ENCODE measurements around the gene TSHZ3. TPM values are rescaled to one million over a fixed set of nuclear protein-coding genes. Genes with fewer than 3 reads are reported as not detected.

TSHZ3 gene
- total RNA-seq, 1 donor from 2014 or later: 18.6 TPM

DNA sequence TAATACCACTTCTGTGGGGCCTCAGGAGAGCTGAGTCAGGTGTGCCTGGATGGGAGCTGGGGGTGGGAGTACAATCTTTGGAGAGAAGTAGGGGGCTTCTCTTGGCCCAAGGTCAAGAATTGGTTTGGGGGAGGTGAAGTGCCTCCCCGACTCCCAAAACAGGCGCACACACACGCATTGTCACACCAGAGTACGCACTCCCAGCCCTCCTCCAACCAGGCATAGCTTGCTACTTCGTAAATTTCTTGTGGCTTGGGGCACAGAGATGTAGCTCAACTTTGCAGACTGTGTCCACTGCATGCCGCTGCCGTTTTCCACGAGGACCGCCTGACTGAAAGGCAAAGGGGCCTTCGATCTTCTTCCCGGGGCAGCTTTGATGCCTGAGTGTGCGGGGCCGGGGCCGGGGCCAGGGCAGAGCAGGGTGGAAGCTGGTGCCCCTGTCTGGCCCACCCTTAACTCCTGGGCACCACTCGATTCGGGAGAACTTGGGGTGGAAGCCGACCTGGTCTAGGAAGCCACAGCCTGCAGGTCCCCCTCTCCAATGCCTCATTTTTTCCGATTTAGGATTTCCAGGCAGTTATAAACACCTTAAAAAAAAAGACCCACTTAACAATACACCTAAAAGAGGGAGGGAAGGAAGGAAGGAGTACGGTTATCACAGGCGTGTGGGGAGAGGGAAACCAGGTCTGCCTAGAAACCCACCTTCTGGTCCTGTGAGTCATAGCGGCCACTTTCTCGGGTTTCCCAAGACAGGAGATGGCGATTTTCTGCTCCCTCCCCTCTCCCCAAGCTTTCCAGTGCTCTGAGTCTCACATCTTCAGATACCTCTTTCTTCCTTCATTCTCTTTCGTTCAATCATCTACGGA is 5.8 kb upstream of the TSHZ3 start:
- no peak for DNase-seq

DNA sequence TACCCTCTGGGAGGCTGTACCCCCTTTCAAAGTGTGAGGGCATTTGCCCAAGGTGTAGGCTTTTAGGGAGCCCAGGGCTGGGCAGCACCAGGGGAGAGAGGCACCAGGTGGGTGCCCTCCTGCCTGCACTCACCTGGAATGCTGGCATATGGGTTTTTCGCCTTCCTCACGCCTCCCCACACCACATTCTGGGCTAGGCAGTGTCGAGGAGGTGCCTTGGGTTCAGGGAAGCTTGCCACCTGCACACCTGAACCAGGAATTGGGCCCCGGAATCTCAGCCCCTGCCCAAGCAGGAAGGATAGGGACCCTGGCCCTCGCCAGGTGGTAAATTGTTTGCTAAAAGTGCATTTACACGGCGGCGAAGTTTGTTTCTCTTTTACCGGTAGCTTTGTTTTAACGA is 5.1 kb upstream of the TSHZ3 start:
- no peak for DNase-seq

DNA sequence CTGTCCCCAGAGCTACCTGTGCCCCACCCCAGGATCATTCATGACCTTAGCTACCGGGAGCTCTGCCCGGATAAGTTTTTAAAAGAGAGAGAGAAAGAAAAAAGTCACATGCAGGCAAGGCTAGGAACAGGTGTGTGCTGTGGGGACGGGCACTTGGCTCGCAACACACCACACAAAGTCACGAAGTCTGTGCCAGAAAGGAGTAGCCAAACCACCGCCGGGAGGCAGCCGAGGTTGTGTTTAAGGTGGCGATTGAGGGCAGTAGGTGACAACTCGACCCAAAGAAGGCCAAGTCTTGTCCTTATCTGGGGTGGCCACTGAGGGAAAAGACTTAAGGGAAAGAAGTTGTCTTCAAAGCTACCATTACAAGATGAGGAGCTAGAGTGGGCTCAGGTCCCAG is 4.6 kb upstream of the TSHZ3 start:
- no peak for DNase-seq

DNA sequence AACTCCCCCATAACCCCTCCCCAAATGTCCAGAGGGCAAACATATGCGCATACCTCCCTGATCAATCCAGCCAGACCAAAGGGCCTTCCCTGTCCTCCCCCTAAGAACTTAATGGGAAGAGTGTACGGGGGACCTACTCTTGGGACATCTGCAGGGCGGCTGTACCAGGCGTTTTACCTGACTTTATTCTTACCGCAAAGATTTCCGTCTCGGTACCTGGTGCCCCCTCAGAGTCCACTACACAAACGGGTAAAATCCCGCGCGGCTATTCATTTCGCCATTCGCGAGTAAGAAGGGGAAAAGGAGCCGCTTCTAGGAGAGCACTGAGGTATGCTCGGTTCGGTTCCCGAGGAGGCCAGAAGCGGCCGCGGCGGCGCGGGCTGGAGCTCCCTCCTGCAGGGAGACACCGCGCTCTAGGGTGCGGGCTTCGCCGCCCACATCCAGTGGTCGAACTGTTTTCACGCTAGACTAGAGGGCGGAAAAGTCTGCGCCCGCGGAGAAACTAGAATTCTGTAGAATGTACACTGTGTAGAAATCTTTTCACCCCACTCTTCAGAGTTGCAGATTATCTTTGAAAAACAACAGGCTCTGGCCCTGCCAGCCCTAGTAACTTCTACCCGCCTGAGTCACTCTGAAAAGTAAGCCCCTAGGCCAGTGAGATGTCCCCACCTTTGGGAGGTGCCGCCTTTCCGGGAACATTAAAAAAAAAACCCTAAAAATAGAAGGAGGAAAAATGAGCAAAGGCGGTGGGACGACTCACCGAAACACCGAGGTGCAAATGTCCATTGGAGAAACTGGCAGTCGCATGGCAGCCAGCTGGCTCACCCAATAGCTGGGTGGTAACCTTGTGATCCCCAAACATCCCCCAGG is 3.8 kb upstream of the TSHZ3 start:
- DNase-seq: no peak

DNA sequence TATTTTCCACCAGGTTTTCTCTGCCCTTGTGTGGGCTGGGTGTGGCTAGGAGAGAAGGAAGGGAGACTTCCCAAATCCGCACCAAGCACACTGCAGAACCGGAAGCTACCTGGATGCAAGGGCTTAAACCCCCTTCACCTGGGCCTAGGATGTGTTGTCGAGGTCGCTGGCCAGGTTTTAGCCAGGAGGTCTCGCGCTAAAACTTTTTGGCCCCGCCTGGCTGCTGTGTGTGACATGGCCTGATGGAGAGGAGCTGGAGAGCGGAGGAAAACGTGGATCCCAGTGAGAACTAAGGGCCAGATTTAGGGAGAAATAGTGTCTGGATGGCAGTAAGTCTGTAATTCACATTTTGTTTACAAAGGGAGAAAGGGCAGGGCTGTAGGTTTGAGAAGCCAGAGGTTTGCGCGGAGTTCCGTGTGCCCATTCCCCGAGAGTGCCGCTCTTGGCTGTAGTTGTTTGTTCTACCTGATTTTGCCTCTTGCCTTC is 3.1 kb upstream of the TSHZ3 start:
- DNase-seq: no peak

DNA sequence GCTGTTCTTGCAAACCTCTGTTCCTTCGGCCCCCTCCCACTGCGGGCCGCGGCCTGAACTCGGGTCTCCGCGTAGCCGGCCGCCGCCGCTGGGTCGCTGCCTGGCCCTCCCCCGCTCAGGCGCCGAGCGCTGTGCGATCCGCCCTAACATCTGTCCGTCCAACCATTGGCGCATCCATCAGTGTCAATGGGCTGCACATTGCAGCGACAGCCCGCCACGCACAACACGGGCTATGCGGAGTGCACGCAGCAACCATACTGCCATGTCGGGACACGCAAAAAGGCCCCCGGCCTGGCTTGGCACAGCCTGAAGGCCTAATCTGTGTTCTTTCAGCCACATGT is 2.6 kb upstream of the TSHZ3 start:
- no peak for DNase-seq

DNA sequence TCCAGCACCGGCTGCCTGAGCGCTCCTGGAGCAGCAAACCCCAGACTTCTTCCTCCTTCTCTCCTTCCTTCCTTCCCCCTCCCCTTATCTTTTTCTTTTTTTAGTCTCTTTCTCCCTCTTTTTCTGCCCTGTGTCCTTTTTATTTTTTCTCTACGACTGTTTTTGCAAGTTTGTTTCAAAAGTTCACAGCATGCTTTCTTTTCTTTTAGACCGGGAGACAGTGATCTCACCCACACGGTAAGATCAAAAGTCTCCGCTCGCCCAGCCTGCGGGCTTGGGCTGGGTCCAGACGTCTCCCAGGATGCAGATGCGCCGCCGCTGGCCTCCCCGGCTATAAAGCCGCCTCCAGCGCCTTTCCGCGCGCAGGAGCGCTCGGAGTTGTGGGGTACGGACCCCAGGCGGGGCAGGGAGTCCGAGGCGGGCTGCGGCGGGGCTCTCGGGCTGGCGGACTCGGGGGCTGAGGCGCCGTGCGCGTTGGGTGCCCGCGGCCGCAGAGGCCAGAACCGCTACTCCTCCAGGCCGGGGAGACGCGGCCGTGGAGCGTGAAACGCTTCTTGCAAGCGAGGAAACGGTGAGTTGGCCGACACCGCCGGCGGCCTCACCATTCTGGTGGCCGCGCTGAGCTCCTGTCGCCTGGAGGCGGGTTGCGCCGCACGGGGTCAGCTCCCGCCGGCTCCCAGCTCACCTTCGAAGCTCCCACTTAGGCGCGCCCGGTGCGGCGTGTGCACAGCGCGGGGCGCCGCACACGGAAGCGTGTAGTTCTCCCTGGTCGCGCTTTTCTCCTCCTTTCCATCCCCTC is 2.0 kb upstream of the TSHZ3 start:
- no peak for DNase-seq

DNA sequence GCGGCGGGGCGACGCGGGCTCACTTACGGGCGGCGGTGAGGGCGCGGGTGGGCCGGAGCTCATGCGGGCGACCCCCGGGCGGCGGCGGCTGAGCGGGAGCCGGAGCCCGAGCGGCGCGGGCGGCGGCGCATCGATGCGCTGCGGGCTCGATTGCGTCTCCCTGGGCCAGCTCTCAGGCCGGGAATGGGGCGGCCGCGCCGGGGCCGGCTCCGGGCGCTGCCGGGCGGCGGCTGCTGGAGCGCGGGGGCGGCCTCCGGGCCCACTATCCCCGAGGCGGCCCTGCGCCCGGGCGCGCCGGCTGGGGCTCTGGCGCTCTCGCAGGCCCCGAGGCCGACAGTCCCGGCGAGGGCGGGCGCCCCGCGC is 1.4 kb upstream of the TSHZ3 start:
- DNase-seq: no peak

DNA sequence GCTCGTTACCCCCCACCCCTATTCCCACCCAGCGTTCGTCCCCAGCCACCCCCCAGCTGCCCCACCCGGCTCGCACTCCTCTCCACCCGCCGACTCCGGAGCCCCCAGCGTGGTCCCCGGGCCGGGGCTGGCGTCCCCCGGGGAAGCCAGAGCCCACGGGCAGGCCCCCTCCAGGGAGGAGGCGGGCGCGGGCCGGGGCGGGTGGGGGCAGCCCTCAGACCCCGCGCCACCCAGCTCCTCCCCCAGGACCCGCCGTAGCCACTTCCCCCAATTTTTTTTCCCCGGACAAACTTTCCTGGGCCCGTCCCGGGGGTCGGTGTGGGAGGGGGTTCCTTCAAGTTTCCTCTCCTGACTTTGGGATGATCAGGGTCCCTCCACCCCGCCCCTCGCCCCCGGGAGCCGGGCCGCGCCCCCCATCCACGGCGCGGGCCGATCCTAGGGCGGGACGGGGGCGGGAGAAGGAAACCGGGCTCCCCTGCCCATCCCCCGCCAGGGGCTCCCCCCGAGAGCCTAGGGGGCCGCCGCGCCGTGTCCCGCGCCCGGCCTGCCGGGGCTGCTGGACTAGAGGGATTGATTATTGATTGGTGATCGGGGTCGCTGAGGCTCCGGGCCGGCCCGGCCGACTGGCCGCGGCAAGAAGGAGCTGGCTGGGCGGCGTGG is 927 bp upstream of the TSHZ3 start:
- no peak for DNase-seq

DNA sequence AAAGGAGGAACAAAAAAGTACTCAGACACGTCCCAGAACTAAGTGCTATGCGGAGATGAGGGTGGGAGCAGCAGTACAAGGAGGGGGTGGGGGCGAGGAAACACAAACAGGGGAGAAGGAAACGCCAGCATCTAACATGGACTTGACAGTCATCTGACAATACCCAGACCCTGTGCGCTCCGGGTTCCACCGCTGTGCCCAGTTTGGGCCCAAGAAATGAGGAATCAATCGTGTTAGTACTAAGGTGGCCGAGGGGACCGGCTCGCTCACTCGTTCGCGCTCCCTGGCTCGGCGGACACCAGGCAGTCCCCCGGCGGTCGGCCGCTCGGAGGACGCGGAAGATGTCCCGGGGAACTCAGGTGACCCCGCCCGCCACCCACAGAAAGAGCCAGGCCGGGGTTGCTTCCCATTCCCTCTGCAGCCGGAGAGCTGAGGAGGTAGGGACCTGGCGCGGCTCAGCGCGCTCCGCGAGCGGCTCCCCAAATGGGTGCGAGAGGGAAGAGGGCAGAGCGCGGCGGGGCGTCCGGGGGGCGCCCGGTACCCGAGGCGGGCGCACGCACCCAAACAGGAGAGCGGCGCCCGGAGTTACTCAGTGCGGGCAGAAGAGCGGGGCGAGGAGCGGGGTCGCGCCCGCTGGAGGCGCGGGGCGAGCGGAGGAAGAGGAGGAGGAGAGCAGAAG is 616 bp downstream of the TSHZ3 start:
- no peak for DNase-seq

DNA sequence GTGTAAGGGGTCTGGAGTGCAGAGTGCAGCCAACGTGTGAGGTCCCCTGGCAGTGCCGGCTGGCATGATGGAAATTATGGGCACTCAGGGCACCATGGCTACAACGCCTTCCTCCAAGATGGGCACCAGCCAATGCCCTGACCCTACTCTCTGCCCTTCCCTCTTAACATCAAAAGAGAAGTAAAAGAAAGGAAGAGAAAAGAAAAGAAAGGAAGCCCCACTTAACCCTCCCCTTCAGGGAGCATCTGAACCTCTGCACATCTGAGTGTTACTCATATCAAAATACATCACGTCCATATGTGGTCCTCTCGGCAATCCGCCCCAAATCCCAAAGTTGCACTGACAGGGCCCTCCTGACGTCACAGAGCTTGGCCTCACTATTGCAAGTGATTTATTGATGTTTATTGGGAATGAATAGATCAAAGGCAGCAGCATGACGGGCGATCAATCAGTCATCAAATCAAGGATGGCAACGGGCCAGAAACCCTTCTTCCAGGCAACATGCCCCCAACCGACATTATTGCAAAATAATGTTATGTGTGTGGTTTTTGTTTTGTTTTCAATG is 1.3 kb downstream of the TSHZ3 start:
- DNase-seq: no peak

DNA sequence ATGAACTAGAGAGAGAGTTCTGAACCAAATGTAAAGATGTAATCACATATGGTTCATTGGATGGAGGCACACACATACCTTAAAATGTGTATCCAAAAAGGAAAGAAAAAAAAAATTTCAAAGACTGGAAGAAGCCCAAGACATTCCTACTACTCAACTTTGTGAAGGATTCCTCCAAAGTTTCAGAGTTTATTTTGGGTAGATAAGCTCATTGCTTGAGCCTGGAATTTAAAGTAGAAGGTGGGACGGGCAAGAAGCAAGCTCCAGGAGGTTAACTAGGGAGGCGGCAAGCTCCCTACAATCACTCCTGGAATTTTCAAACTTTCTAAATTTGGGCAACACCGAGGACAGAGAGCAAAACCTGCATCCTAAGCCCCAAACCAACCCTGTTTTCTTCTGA is 1.9 kb downstream of the TSHZ3 start:
- DNase-seq: no peak

DNA sequence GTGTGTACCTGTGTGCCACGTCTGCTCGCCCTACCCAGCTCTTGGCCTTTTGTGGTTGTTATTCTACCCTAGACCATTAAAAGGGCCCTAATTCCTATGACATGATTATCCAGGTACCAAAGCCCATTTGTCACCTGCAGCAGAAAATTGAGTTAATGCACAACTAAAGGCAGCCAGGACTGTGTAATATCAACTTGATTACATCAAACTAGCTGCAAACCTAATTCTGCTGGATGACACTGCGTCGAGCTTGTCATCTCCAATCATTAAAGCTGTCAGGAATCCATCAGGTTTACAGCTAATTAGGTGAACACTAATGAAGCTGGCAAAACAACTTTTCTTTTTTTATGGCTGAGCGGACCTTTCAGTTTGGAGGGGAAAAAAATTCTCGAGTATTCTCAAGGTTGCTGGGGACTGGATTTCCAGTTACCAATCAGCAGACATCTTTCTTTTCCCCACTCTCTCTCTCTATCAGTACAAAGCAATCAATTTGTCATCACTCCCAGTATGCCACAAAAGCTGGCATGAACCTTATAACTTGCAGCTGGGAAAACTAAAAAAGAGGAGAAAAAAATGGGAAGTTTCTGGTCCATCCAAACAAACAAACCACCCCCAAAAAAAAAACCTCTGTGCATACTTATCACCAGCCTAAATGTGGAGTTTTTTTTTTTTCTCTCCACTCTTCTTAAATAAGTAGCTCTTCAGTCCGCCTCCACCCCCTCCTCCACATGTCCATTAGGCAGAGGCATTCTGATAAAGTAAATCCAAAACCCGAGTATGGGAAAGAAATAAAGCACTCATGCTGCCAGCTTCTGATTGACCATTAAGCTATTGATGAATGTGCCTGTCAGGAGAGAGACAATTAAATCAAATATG is 2.8 kb downstream of the TSHZ3 start:
- no peak for DNase-seq

DNA sequence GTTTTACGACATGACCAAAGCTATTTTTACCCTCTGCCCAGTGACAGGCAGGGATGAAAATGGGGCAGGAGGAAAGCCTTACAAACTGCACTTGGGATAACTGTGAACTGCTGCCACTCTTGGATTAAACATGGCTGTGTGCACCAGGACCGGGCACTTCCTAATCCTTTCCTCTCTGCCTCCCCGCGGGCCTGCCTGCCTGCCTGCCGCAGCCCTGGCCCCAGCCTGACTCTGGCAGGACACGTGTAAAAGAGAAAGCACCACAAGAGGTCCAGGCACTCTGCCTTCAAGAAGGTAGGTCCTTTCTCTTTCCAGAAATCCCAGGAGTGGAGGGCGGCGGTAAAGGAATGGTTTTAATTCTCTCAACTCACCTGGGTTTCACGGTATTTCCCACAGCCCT is 4.8 kb downstream of the TSHZ3 start:
- DNase-seq: no peak

DNA sequence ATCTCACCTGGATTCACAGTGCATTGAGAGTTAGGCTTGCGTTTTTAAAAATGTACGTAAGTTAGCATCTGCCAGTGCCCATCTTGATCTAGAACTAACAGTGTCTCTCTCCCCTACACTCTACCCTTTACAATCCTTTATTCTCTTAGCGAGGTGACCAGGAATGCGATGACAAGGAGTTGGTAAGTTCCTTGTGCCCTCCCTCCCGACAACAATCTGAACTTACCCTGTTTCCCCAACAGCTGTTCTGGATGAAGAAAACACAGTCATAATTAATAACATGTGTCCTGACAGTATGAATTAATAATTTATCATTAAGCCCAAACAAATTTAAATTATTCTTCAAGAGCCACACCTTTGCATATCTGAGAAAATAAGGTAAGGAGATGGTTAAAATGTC is 6.3 kb downstream of the TSHZ3 start:
- no peak for DNase-seq

DNA sequence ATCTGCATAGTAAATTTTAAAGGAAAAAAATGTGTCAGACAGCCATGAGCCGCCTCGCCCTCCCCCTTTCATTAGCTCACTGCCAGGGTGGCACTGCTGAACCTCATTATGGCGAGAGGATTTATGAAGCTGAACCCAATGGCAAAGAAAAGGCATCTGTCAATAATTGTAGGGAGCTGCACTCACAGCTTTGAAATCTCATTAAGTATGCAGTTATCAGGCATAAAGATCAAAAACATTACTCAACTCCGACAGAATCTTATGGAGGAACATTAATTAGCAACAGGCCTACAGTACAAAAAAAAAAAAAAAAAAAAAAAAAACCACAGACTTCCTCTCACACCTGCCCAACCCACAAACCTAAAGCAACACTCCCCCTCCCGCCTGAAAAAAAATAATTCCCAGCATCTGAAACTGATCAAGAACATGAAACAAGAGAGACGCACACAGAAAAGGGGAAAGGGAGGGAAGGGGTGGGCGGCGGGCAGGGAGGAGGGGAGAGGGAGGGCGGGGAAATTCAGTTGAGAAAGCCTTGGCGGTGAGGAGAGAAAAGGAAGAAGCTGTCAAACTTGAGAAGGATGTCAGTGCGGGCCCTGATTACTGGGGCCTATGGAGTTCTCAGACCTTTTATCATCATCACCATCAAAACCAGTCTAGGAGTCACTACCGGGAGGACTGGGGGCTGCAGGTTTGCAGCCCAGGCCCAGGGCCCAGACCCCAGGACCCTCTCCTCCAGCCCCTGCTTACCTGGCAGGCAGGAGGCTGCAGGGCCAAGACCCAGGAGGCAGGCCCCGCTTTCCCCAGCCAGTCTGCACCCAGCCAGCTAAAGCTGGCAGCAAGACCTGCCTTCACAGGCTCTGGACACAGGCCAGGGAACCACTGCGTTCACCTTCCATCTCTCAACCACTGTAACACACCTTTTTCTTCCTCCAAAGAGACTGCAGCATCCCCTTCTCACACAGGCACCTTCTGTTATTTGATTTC is 8.9 kb downstream of the TSHZ3 start:
- no peak for DNase-seq

DNA sequence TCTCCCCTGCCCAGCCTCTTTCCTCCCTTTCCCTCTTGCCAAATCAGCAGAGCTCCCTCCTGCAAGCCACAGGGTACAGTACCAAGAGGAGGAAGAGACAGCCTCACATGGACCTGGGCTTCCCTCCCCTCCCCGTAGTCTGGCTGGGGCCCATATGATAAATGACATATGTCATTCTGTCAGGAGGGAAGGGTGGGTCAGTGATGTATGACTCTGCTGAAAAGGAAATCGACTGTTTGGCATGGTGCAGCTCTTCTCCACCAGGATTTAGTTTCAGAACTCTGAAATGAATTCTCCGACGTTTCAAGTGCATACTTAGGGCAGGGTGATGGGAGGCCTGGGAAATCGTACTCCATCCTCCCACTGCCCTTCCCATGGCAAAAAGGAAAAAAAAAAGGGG is 9.8 kb downstream of the TSHZ3 start:
- DNase-seq: no peak

DNA sequence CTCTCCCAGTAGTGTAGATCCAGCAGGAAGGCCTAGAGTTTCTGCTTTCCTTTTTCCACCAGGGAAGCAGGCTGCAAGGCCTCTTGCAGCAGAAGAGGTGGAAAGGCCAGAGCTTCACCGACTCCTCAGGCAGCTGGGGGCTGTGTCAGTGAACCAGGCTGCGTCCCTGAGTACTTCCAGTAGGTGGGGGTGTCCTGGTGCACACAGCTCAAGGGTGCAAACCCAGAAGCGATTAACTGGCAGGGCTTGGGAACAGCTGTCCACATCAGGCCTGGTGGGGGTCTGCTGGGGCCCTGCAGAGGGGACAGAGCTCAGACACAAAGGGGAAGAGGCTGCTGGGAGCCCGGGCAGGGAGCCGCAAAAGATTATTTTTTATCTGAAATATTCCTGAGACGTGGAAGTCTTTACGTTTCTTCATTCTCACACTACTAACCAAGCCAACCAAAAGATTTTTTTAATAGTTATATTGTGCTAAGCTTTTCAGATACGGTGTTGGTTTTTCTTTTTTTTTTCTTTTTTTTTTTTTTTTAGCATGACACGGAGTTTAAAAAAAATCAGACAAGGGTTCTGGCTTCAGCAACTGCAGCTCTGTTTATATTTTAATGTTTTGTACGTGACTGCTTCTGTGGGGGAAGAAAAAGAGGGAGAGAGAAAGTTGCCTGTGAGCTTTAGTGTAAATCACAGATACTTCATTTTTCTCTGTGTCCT is 11.0 kb downstream of the TSHZ3 start:
- no peak for DNase-seq
